Measurements from ENCODE around the gene UBXN7.

UBXN7 gene

DNA sequence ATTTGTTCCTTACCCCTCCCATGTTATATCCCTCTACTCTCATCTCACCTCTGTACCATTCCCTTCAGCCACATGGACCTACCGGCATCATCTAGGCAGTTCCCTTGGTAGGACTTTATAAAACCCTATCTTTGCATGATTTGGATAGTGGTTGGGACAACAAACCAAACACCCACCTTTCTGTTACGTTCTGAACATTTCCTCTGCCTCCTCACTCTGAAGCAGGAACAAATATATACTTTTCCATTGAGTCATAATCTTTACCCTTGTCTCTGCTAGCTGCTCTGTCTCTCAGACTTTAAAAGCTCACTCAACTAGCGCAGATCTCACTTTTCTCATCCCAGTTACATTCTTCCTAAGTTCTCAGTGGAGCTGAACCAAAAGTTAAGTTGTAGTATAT is 17.8 kb downstream of the UBXN7 start:
- Histone ChIP-seq H3K27me3 (ENCODE audit: low read depth, low read length) (no peaks in the 10 kb centered on the region), H3K4me1 (ENCODE audit: low read length) (peaks cover 39% of the 10 kb centered on the region), H3K36me3 (replicated peaks; ENCODE audit: low read depth, low read length) (peaks cover 12% of the 10 kb centered on the region), H3K9me3 (ENCODE audit: insufficient read depth, low read length) (no peaks in the 10 kb centered on the region), H2AFZ (ENCODE audit: low read depth, low read length) (no peak overlapping the region), H3K27ac (ENCODE audit: low read length) (no peak overlapping the region), H3K4me2 (ENCODE audit: low read length) (no peak overlapping the region), H3K4me3 (ENCODE audit: low read length) (no peak overlapping the region), H3K79me2 (ENCODE audit: low read length) (peaks cover 96% of the 10 kb centered on the region), H4K20me1 (ENCODE audit: insufficient read depth, low read length) (peaks cover 89% of the 10 kb centered on the region), H3K9ac (ENCODE audit: low read length) (no peak overlapping the region)
- TF ChIP-seq, protein P1, sequence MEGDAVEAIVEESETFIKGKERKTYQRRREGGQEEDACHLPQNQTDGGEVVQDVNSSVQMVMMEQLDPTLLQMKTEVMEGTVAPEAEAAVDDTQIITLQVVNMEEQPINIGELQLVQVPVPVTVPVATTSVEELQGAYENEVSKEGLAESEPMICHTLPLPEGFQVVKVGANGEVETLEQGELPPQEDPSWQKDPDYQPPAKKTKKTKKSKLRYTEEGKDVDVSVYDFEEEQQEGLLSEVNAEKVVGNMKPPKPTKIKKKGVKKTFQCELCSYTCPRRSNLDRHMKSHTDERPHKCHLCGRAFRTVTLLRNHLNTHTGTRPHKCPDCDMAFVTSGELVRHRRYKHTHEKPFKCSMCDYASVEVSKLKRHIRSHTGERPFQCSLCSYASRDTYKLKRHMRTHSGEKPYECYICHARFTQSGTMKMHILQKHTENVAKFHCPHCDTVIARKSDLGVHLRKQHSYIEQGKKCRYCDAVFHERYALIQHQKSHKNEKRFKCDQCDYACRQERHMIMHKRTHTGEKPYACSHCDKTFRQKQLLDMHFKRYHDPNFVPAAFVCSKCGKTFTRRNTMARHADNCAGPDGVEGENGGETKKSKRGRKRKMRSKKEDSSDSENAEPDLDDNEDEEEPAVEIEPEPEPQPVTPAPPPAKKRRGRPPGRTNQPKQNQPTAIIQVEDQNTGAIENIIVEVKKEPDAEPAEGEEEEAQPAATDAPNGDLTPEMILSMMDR (IDR thresholded peaks at IDR 0.05; ENCODE audit: low read depth, low read length) = no peak
- TF ChIP-seq EZH2phosphoT487 (IDR thresholded peaks at IDR 0.05; ENCODE audit: low read depth) = no peak

DNA sequence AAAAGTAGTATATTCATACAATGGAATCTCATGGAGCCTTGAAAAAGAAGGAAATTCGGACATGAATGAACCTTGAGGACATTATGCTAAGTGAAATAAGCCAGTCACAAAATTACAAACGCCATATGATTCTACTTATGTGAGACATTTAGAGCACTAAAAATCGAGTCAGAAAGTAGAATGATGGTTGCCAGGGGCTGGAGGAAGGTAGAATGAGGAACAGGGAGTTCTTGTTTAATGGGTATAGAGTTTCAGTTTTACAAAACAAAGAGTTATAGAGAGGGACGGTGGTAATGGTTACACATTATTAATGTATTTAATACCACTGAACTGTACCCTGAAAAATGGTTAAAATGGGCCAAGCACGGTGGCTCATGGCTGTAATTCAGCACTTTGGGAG is 19.5 kb downstream of the UBXN7 start:
- Histone ChIP-seq H3K27ac (ENCODE audit: low read length) (peak overlapping the region; percentile 50), H2AFZ (ENCODE audit: low read depth, low read length) (no peak overlapping the region), H3K4me2 (ENCODE audit: low read length) (peak overlapping the region; percentile 72), H4K20me1 (ENCODE audit: insufficient read depth, low read length) (peaks cover 89% of the 10 kb centered on the region), H3K4me3 (ENCODE audit: low read length) (peak overlapping the region; percentile 58), H3K36me3 (replicated peaks; ENCODE audit: low read depth, low read length) (peaks cover 25% of the 10 kb centered on the region), H3K9ac (ENCODE audit: low read length) (peak overlapping the region; percentile 5; the same call in 1 of the 2 replicates), H3K4me1 (ENCODE audit: low read length) (peaks cover 39% of the 10 kb centered on the region), H3K79me2 (ENCODE audit: low read length) (peaks cover 94% of the 10 kb centered on the region), H3K27me3 (ENCODE audit: low read depth, low read length) (no peaks in the 10 kb centered on the region), H3K9me3 (ENCODE audit: insufficient read depth, low read length) (no peaks in the 10 kb centered on the region)
- TF ChIP-seq, protein P1 (IDR thresholded peaks at IDR 0.05; ENCODE audit: low read depth, low read length) = no peak
- no peak for TF ChIP-seq EZH2phosphoT487 (IDR thresholded peaks at IDR 0.05; ENCODE audit: low read depth)

- H4K20me1 ChIP-seq (ENCODE audit: insufficient read depth, low read length) = peaks cover 68% of the 10 kb centered on the region
- no peak overlapping the region for H3K4me2 ChIP-seq (ENCODE audit: low read length)
- no peaks in the 10 kb centered on the region for H3K9me3 ChIP-seq (ENCODE audit: insufficient read depth, low read length)
- no peak for TF ChIP-seq EZH2phosphoT487 (IDR thresholded peaks at IDR 0.05; ENCODE audit: low read depth)
- TF ChIP-seq, protein P1 (IDR thresholded peaks at IDR 0.05; ENCODE audit: low read depth, low read length) = no peak
- peaks cover 70% of the 10 kb centered on the region for H3K79me2 ChIP-seq (ENCODE audit: low read length)
- H3K9ac ChIP-seq (ENCODE audit: low read length) = no peak overlapping the region
- H3K4me3 ChIP-seq (ENCODE audit: low read length) = no peak overlapping the region
- peaks cover 30% of the 10 kb centered on the region for H3K4me1 ChIP-seq (ENCODE audit: low read length)
- H3K27ac ChIP-seq (ENCODE audit: low read length) = no peak overlapping the region
- peaks cover 27% of the 10 kb centered on the region for H3K36me3 ChIP-seq (replicated peaks; ENCODE audit: low read depth, low read length)
- H3K27me3 ChIP-seq (ENCODE audit: low read depth, low read length) = no peaks in the 10 kb centered on the region
- H2AFZ ChIP-seq (ENCODE audit: low read depth, low read length) = no peak overlapping the region
These were observed 22.8 kb downstream of the UBXN7 start for GRCh38 chr3:196409409-196409808.

DNA sequence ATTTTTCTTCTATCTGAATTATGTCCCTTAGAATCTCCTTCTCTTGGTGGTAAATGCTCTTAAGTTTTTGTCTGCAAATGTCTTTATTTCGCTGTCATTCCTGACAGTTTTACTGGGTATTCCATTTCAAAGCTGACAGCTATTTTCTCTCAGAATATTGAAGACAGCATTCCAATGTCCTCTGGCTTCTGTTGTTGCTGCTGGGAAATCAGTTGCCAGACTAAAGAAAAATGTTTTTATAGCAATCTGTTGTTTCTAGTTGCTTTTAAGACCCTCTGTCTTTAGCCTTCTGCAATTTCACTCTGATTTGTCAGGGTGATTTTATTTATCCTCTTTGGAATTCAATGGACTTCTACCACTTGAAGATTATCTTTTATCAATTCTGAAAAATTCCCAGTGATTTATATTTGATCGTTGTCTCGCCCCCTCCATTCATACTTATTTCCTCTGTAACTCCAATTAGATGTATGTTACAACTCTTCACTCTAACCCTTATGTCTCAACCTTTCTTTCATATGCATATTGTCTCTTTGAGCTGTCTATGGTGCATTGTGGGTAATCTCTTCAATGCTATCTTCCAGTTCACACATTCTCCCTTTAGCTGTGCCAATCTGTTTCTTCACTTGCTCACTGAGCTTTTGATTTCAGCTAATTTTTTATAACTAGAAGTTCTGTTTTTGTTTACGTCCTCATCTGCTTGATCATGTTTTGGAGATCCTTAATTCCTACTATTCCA is 23.5 kb downstream of the UBXN7 start:
- H4K20me1 ChIP-seq (ENCODE audit: insufficient read depth, low read length) = peaks cover 62% of the 10 kb centered on the region
- TF ChIP-seq, protein P1 (IDR thresholded peaks at IDR 0.05; ENCODE audit: low read depth, low read length) = no peak
- TF ChIP-seq EZH2phosphoT487 (IDR thresholded peaks at IDR 0.05; ENCODE audit: low read depth) = no peak
- H3K27me3 ChIP-seq (ENCODE audit: low read depth, low read length) = no peaks in the 10 kb centered on the region
- H3K36me3 ChIP-seq (replicated peaks; ENCODE audit: low read depth, low read length) = peaks cover 27% of the 10 kb centered on the region
- H3K4me1 ChIP-seq (ENCODE audit: low read length) = peaks cover 29% of the 10 kb centered on the region
- H3K27ac ChIP-seq (ENCODE audit: low read length) = no peak overlapping the region
- no peak overlapping the region for H3K4me2 ChIP-seq (ENCODE audit: low read length)
- no peak overlapping the region for H3K4me3 ChIP-seq (ENCODE audit: low read length)
- H3K9ac ChIP-seq (ENCODE audit: low read length) = no peak overlapping the region
- no peaks in the 10 kb centered on the region for H3K9me3 ChIP-seq (ENCODE audit: insufficient read depth, low read length)
- H3K79me2 ChIP-seq (ENCODE audit: low read length) = peaks cover 63% of the 10 kb centered on the region
- no peak overlapping the region for H2AFZ ChIP-seq (ENCODE audit: low read depth, low read length)

Measured in OCI-LY3 (cell line).